WI38 (cell line): ENCODE results near the gene IL15RA.
A peak's percentile ranks its signal among the peaks of the same experiment; 100 is the strongest.

ENCODE experiments used
- H3K4me3 ChIP-seq: 2 replicates; pipeline ENCODE4 v1.5.1; 2011; ENCODE audit warnings: low read depth, mild to moderate bottlenecking, control low read depth, low read length
- TF ChIP-seq, protein P1 (sequence below): IDR thresholded peaks from 2 replicates; pipeline ENCODE4 v1.5.1; 2012; ENCODE audit warnings: low read depth, mild to moderate bottlenecking, control low read depth, low read length

IL15RA gene

DNA sequence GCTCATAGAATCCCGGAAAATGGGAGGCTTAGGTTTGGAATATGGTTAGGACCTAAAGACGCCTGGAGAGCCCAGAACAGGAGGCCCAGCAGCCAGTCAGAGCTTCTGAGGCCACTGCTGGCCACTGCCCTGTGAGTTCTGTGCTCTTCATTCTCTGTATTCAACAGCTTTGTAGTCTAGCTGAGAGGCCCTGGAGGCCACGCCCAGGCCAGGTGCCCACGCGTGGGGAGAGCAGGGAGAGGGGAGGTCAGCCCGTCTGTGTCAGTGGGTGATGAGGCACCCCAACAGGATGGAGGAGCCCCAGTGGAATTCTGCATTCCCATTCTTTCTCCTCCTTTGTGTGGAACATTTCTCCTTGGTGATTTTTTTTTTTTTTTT is 29.1 kb downstream of the IL15RA start:
- H3K4me3 ChIP-seq: no peak overlapping the region
- TF ChIP-seq, protein P1, sequence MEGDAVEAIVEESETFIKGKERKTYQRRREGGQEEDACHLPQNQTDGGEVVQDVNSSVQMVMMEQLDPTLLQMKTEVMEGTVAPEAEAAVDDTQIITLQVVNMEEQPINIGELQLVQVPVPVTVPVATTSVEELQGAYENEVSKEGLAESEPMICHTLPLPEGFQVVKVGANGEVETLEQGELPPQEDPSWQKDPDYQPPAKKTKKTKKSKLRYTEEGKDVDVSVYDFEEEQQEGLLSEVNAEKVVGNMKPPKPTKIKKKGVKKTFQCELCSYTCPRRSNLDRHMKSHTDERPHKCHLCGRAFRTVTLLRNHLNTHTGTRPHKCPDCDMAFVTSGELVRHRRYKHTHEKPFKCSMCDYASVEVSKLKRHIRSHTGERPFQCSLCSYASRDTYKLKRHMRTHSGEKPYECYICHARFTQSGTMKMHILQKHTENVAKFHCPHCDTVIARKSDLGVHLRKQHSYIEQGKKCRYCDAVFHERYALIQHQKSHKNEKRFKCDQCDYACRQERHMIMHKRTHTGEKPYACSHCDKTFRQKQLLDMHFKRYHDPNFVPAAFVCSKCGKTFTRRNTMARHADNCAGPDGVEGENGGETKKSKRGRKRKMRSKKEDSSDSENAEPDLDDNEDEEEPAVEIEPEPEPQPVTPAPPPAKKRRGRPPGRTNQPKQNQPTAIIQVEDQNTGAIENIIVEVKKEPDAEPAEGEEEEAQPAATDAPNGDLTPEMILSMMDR: no peak

DNA sequence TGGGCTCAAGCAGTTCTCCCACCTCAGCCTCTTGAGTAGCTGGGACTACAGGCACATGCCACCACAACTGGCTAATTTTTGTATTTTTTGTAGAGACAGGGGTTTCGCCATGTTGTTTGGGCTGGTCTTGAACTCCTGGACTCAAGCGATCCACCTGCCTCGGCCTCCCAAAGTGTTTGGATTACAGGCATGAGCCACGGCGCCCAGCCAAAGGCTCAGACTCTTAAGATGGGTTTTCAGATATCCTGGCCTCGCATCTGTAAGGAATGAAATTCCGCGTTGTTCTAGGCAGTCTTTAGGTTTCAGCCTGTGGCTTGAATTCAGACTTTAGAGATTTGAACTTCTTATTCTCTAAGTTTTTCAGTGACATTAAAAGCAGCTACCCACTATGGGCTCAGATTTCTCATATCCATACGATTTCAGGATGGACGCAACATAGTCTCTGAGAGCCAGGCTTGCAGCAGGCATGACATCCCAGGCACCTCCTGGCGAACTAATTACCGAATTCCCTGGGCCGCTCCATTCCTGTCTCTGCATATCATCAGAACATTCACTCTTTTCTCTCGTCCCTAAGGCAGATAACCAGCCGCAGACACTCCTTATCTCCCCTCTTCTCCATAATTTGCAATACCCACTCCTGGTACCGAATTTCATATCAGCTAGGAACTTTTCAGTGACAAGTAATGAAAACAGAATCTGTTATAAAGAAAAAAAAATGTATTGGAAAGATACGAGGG is 29.7 kb downstream of the IL15RA start:
- TF ChIP-seq, protein P1: no peak
- no peak overlapping the region for H3K4me3 ChIP-seq

DNA sequence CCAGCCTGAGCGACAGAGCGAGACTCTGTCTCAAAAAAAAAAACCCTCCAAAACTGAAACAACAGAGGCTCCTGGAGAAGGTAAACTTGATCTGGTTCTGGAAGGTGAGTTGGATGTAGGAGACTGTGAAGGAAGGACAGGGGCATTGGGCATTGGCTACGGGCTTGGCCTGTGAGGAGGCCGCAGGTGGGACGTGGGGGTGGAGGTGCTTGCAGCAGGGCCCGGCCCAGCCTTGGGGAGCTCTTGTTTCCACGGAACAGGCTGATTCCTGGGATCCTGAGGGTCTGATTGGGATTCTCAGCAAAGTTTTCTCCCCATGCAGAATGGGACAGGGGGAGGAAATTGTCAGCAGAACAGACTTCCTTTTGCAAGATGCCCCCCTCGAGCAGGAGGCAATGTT is 30.6 kb downstream of the IL15RA start:
- TF ChIP-seq, protein P1: no peak
- H3K4me3 ChIP-seq: no peak overlapping the region

DNA sequence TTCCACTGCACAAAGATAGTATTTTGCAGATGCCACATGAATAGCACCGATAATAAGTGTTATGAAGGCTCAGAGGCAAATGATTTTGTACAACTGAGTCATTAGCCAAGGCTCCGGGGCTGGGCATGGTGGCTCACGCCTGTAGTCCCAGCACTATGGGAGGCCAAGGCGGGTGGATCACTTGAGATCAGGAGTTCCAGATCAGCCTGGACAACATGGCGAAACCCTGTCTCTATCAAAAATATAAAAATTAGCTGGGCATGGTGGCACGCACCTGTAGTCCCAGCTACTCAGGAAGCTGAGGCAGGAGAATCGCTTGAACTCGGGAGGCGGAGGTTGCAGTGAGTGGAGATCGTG is 30.9 kb downstream of the IL15RA start:
- H3K4me3 ChIP-seq: peak overlapping the region; percentile 40; the same call in 1 of the 2 replicates

DNA sequence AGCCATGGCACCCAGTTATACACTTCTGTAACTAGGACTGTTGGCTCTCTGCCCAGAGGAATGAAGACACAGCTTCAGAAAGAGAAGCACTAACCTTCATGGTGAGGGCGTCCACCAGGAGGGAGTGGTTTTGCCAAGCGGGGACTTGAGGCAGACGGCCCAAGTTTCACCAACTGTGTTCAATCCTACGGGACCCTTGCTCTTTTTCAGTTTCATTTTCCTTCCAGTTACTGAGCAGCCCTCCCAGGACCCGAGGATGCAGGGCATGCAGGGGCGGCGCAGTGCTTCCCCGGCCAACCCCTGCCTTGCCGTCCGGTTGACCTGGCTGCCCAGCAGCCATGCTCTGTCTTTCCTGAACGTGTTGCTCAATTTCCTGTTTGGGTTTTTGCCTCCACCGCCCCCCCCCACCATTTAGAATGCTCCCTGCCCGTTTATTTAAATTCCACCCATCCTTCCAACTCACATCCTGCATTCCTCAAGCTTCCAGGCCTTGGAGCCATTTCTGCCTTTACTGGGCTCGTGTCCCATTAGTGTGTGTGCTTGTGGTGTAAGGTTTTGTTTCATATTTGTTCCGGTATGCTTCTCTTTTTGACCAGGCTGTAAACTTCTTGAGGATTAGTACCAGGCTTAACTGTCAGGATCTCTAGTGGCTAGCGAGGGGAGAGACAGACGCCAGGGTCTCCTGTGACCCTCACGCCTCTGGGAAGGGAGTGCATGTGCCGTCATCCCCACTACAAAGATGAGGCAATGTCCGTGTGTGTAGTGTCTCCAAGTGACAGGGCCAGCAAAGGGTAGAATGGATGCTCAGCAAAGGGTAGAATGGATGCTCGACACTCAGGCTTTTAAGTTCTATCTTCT is 31.6 kb downstream of the IL15RA start:
- H3K4me3 ChIP-seq: peak overlapping the region; percentile 40
- TF ChIP-seq, protein P1: no peak

DNA sequence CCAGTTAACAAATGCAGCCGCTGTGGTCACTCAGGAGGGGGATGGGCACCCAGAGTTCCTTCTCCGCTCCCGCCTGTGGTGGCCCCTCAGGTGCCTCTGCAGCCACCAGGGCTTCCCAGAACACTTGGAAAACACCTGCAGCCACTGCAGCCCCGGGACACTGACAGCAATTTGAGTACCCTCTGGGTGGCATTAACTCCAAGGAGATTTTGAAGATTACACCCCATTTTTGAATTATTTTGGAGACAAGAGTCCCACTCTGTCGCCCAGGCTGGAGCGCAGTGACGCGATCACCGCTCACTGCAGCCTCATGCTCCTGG is 32.2 kb downstream of the IL15RA start:
- TF ChIP-seq, protein P1: no peak
- H3K4me3 ChIP-seq: peak overlapping the region; percentile 40

DNA sequence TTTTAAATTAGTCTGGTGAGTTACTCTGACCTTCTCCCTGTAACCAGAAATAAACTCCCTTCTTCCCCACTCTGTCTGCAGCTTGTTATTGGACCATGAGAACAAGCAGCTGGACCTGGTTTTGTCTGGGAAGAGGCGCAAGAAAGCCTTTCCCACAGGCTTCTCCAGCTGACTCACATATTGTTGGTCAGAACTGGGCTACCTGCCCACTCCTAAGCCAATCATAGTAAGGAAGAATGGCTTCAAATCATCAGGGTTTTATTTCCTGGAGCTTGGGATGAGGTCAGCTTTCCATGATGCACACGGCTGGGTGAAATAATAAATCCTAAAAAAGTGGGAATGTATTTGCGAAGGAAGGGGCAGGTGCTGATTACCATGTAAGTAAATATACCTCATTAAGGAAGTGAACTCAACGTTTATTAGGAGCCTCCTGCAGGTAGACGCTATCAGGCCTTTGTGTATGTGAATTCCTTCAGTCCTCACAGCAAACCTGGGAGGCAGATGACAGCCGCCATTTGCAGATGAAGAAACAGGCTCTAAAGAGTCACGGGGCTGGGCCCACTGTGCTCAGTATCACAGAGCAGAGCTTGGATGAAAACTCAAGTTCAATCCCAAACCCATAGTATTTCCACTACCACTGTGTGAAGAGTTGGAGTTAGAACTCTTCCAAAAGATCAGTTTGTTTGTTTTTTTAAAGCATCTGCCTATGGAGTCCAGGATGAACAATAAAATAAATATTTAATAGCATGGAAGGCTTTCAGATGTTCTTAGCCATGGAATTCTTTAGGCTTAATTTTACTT is 32.8 kb downstream of the IL15RA start:
- H3K4me3 ChIP-seq: peak overlapping the region; percentile 40
- TF ChIP-seq, protein P1: no peak
